VCaP (cell line): ENCODE data around the gene CACNA2D3.

Source experiments
- H3K27ac ChIP-seq: fragments of 450-650 bp; 2 replicates; pipeline ENCODE4 v1.5.1; 2017
- CTCF ChIP-seq: fragments of 450-650 bp; conservative IDR thresholded peaks from 2 replicates; pipeline ENCODE4 v1.5.1; 2017; ENCODE audit warnings: mild to moderate bottlenecking, moderate library complexity

Gene CACNA2D3

GRCh38 chr3:54733106-54734006 is 611.0 kb downstream of the CACNA2D3 start:
- TF ChIP-seq CTCF = no peak
- H3K27ac ChIP-seq = no peak overlapping the region

- no peak overlapping the region for H3K27ac ChIP-seq
- no peak for TF ChIP-seq CTCF
These were observed 614.1 kb downstream of the CACNA2D3 start for GRCh38 chr3:54736459-54736858.

- TF ChIP-seq CTCF = no peak
- H3K27ac ChIP-seq = no peak overlapping the region
These were observed 621.4 kb downstream of the CACNA2D3 start for GRCh38 chr3:54743755-54744154.

GRCh38 chr3:54744291-54744690 is 621.9 kb downstream of the CACNA2D3 start:
- no peak overlapping the region for H3K27ac ChIP-seq
- no peak for TF ChIP-seq CTCF

GRCh38 chr3:54745843-54746242 is 623.5 kb downstream of the CACNA2D3 start:
- H3K27ac ChIP-seq = no peak overlapping the region
- no peak for TF ChIP-seq CTCF

- H3K27ac ChIP-seq = no peak overlapping the region
- TF ChIP-seq CTCF = no peak
These were observed 624.4 kb downstream of the CACNA2D3 start for GRCh38 chr3:54746722-54747121.

GRCh38 chr3:54755756-54756155 is 633.4 kb downstream of the CACNA2D3 start:
- no peak overlapping the region for H3K27ac ChIP-seq
- TF ChIP-seq CTCF = no peak
